ENCODE measurements around the gene TTLL9.

- TF ChIP-seq POLR2A (IDR thresholded peaks at IDR 0.05) (no peak), CTCF (IDR thresholded peaks at IDR 0.05) (no peak), EP300 (IDR thresholded peaks at IDR 0.05) (no peak)
Observed at GRCh38 chr20:31933698-31934097, 63.3 kb downstream of the TTLL9 start.

All from suprapubic skin (tissue), 3 donors.